Muscle of leg (tissue), 11 donors: Measurements from ENCODE around the gene TMEM9. TPM values are rescaled to one million over a fixed set of nuclear protein-coding genes. Genes with fewer than 3 reads are reported as not detected.
"Not testable (repeated sequence)": the region's sequence is repeated elsewhere in the genome, so short reads cannot be mapped to it uniquely, and the experiment has no call there.

ENCODE experiments used
- DNase-seq: peaks from one replicate; pipeline ENCODE4 v3.0.0; 2013
- H3K27ac ChIP-seq: one replicate; pipeline ENCODE4 v1.5.1; 2013; ENCODE audit warnings: mild to moderate bottlenecking, low read length, control low read depth
- H3K27me3 ChIP-seq: one replicate; pipeline ENCODE4 v1.6.1; 2013; ENCODE audit warnings: low read length; ENCODE audit not compliant: control insufficient read depth, insufficient read depth
- H3K36me3 ChIP-seq: one replicate; pipeline ENCODE4 v1.6.1; 2013; ENCODE audit warnings: low read length; ENCODE audit not compliant: control insufficient read depth, insufficient read depth
- H3K4me1 ChIP-seq: one replicate; pipeline ENCODE4 v1.6.1; 2013; ENCODE audit warnings: low read length; ENCODE audit not compliant: control insufficient read depth, insufficient read depth
- H3K4me3 ChIP-seq: one replicate; pipeline ENCODE4 v1.5.1; 2013; ENCODE audit warnings: low read length, control low read depth
- H3K9me3 ChIP-seq: replicated peaks from 2 replicates; pipeline ENCODE4 v1.6.1; 2013; ENCODE audit warnings: low read depth, low read length; ENCODE audit not compliant: control insufficient read depth
- WGBS: methylation state at CpG from one replicate; pipeline ENCODE4 v1.1.5; 2013; ENCODE audit warnings: missing lambda C conversion rate; ENCODE audit not compliant: insufficient coverage; 5-methylcytosine and 5-hydroxymethylcytosine counted together
- polyA plus RNA-seq, 8 donors: library from polyadenylated mRNA; unstranded; fragments of 120-200 nt; gene quantifications; one replicate each; pipeline versions ENCODE4 v1.2.1 to v1.2.3, GENCODE V29; 2013; ENCODE audit warnings: inconsistent platforms in 1 of 8, low replicate concordance in 1 of 8; ENCODE audit not compliant: insufficient read length in 8 of 8, insufficient read depth in 1 of 8
- total RNA-seq: library from RNA; stranded (reverse); fragments of 120-200 nt; gene quantifications from one replicate; pipeline ENCODE4 v1.2.4, GENCODE V29; 2013

The TMEM9 gene
- total and polyA plus RNA-seq, 9 donors: 50.3 to 83.1 (median 70.2) TPM

DNA sequence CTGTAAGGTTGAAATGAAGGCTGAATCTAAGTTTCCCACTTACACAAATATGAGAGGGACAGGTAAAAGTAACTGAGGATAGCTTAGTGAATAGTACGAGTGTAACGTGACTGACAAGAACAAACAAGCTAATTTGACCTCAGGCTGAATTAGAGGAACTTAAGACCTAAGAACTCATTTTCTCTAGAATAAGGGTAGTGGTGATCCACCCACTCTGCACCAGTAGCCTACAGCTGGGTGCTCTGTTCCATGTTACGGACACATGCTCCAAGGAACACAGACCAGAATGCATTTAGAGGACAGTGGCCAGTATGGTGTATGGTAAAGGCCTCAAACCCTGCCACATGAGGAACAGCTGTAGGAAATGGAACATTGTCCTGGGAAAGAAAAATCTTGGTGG, 14.9 kb upstream of the TMEM9 start:
- Histone ChIP-seq H3K36me3 (no peaks in the 10 kb centered on the region), H3K4me1 (peaks cover 23% of the 10 kb centered on the region), H3K4me3 (no peak overlapping the region), H3K9me3 (no peaks in the 10 kb centered on the region), H3K27ac (no peak overlapping the region), H3K27me3 (peaks cover 2% of the 10 kb centered on the region)
- 100% methylated on average over 1 of the region's 3 CpGs for WGBS
- DNase-seq: no peak

DNA sequence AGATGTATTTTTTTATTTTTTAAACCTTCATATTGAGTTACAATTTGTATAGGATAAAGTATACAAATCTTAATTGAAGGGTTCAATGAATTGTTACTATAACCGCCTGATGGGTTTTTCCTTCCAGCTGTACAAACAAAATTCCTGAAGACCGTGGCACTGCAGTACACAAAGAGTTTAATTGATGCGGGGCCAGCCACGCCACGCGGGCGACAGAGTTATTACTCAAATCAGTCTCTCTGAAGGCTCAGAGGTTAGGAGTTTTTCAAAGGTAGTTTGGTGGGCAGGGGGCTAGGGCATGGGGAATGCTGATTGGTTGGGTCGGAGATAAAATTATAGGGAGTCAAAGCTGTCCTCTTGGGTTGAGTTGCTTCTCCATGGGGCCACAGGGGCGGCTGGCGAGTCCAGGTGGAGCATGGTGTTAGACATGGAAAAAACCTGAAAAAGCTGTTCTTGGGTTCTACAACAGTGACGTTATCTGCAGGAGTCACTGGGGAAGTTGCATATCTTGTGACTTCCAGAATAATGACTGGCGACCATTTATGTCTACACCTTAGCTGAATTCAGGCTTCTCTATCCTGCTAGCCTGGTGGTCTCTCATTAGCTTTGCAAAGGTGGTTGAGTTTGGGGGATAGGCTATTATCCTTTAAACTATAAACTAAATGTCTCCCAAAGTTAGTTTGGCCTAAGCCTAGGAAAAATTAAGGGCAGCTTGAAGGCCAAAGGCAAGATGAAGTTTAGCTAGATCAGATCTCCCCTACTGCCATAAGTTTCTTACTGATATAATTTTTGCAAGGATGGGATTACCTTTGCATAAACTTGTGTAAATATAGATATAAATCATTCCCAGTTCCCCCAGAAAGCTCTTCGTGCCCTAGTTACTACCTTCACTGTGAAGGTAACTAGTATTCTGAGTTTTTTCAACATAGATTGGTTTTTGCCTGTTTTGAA, 13.0 kb upstream of the TMEM9 start:
- no peak overlapping the region for H3K4me3 ChIP-seq
- DNase-seq: no peak
- no peaks in the 10 kb centered on the region for H3K9me3 ChIP-seq
- peaks cover 13% of the 10 kb centered on the region for H3K4me1 ChIP-seq
- no peaks in the 10 kb centered on the region for H3K36me3 ChIP-seq
- no peak overlapping the region for H3K27ac ChIP-seq
- WGBS: 89% methylated on average over 10 of the region's 13 CpGs
- H3K27me3 ChIP-seq: peaks cover 2% of the 10 kb centered on the region

DNA sequence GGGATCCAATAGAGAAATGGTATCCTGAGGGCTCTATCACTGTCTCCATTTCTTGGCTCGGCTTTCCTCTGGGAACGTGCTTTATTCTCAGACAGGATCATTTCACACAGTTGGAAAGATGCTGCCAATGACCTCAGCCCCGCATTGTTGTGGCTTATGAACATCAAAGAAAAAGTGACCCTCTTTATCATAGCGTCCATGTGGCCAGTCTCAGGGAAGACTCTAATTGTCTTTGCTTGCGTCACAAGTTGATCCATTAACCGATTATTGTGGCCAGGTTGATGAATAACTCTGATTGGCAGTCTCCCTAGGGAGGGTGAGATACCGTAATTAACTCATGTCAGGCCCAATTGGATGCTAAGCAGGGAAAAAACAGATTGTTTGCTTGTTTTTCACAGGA, 10.4 kb upstream of the TMEM9 start:
- WGBS: 43% methylated on average over 6 of the region's 7 CpGs
- no peaks in the 10 kb centered on the region for H3K9me3 ChIP-seq
- H3K36me3 ChIP-seq: no peaks in the 10 kb centered on the region
- no peak overlapping the region for H3K4me3 ChIP-seq
- DNase-seq: no peak
- H3K27ac ChIP-seq: no peak overlapping the region
- peaks cover 2% of the 10 kb centered on the region for H3K27me3 ChIP-seq
- no peaks in the 10 kb centered on the region for H3K4me1 ChIP-seq

DNA sequence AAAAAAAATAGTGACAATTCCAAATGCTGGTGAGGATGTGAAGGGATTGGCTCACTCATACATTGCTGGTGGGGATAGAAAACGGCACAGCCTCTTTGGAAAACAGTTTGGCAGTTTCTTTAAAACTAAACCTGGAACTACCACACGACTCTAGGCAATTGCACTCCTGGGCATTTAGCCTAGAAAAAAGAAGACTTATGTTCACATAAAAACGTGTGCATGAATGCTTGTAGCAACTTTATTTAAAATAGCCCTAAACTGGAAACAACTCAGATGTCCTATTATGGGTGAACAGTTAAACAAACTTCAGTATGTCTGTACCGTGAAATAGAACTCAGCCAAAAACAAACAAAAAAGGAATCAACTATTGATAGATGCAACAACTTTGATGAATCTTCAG, 9.4 kb upstream of the TMEM9 start:
- Histone ChIP-seq H3K4me1 (no peaks in the 10 kb centered on the region), H3K36me3 (no peaks in the 10 kb centered on the region), H3K27ac (no peak overlapping the region), H3K27me3 (peaks cover 2% of the 10 kb centered on the region), H3K9me3 (no peaks in the 10 kb centered on the region), H3K4me3 (no peak overlapping the region)
- peak; percentile 29 for DNase-seq
- WGBS: no CpG with 5 or more reads among the region's 4 CpGs

DNA sequence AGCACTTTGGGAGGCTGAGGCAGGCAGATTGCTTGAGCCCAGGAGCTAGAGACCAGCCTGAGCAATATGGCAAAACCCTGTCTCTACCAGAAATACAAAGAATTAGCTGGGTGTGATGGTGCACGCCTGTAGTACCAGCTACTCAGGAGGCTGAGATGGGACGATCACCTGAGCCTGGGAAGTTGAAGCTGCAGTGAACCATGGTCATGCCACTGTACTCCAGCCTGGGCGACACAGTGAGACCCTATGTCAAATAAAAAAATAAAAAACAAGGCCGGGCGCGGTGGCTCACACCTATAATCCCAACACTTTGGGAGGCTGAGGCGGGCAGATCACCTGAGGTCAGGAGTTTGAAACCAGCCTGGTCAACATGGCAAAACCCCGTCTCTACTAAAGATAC, 8.8 kb upstream of the TMEM9 start:
- not testable (repeated sequence) for H3K9me3 ChIP-seq, H3K4me3 ChIP-seq, DNase-seq, H3K4me1 ChIP-seq, H3K27me3 ChIP-seq, H3K27ac ChIP-seq, H3K36me3 ChIP-seq
- 87% methylated on average over 6 of the region's 8 CpGs for WGBS

DNA sequence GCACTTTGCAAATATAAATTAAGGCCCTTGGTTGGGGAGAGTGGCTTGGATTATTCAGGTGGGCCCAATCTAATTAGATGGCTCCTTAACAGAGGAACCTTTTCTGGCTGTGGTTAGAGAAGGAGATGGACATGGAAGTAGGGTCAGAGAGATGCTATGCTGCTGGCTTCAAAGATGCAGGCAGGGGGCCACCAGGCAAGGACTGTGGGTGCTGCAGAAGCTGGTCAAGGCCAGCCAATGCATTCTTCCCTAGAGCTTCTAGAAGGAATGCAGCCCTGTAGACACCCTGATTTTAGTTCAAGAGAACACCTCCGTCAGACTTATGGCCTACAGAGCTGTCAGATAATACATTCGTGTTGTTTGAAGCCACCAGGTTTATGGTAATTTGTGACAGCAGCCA, 3.7 kb upstream of the TMEM9 start:
- no peak overlapping the region for H3K27ac ChIP-seq
- WGBS: 95% methylated on average over 2 of the region's 2 CpGs
- H3K36me3 ChIP-seq: no peaks in the 10 kb centered on the region
- H3K9me3 ChIP-seq: no peaks in the 10 kb centered on the region
- no peak overlapping the region for H3K4me3 ChIP-seq
- no peak for DNase-seq
- peaks cover 11% of the 10 kb centered on the region for H3K4me1 ChIP-seq
- H3K27me3 ChIP-seq: no peaks in the 10 kb centered on the region

DNA sequence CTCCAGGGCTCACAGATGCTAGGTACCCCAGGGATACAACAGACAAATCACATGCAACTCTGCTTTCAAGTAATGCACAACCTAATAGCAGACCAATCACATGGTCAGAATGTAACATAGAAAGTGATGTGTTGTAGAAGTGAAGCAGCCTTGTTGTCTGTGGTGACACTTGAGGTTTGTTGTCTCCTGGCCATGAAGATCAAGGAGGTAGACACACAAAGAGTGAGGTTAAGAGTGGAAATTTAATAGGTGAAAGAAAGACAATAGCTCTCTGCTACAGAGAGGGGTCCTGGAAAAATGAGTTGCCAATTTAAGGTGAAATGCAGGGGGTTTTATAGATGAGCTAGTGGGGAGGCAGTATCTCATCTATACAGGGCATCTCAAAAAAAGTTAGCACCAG, 2.5 kb upstream of the TMEM9 start:
- Histone ChIP-seq H3K27ac (no peak overlapping the region), H3K27me3 (no peaks in the 10 kb centered on the region), H3K4me3 (no peak overlapping the region), H3K36me3 (peaks cover 4% of the 10 kb centered on the region), H3K9me3 (no peaks in the 10 kb centered on the region), H3K4me1 (peaks cover 11% of the 10 kb centered on the region)
- no peak for DNase-seq

DNA sequence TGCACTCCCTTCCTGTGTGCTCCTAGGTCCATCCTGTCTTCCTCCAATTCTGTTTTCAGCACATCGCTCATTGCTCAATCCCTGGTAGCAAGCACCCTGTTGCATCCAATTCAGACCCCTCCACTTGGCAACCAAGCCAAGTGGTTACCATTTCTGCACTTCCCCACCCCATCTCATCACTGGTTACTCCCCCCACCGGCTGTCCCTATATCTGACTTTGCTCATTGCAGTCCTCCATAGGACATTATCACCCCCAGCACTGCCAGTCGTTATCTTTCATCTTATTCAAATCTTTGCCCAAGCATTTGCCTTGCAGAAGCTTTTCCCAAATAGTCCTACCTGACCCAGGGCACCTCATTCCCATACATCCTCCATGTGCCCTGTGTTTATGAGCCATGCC, 2.1 kb upstream of the TMEM9 start:
- 85% methylated on average over 2 of the region's 3 CpGs for WGBS

DNA sequence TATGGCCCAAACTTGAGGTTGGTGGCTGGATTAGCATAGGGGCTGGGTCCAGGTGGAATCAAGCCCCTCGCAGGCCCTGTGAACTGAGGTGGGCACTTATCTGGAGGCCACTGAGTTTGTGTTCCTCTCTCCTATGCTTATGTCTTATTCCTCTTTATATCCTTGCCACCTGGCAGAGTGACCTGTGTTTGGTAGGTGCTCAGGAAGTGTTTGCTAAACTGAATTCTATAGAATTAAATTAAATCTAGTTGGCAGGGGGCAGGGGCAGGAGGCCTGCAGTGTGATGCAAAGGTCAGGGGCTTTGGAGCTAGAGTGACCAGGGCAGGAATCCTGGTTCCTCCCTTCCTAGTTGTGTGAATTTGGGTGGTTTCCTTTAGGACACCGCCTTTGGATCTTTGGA, 1.1 kb upstream of the TMEM9 start:
- H3K4me3 ChIP-seq: no peak overlapping the region
- no CpG with 5 or more reads among the region's 2 CpGs for WGBS

More for the DNA sequence above, 2.1 kb upstream of the TMEM9 start:
- no peak for DNase-seq
- Histone ChIP-seq H3K27ac (no peak overlapping the region), H3K9me3 (no peaks in the 10 kb centered on the region), H3K4me3 (no peak overlapping the region), H3K4me1 (peaks cover 11% of the 10 kb centered on the region), H3K27me3 (no peaks in the 10 kb centered on the region), H3K36me3 (peaks cover 8% of the 10 kb centered on the region)

DNA sequence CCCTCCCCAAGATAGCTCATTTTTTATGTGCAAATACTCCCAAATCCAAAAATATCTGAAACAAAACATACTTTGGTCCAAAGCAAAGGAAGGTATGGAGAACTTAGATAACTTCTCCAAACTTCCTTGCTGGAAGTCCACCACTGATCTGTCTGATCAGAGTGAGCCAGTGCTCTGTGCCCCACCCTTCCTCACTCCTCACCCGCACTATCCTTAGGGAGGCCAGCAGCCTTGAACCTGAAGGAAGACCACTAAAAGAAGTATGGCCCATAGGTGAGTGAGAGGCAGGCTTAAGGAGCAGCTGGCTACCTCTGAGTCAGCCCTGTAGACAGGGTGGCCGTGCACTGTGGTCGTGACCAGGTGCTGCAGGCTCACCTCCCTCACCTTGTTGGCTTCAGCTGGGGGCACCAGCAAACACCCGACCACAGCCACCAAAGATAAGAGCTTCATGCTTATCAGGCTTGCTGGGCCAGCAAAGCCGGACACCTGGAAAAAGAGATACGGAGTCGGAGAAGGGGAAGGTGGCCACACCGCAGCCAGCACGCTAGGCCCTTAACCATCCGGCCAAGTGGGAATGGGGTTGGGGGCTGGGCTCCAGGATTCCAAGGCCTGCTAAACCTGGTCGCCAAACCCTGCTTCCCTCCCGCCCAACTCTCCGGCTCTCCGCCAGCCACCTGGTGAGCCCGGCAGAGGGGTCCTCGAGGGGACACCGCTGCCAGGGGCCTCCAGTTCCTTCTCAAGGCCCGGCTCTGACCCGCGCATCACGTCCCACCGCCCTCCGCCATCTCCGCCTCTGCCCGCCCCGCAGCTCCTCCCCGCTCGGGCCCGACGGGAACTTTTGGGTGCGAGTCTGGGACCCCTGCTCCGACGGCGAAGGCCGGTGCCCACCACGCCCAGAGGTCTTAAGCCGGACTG, 543 bp downstream of the TMEM9 start:
- WGBS: 0% methylated on average over 28 of the region's 37 CpGs
- H3K27me3 ChIP-seq: no peaks in the 10 kb centered on the region

More for the DNA sequence above, 1.1 kb upstream of the TMEM9 start:
- no peaks in the 10 kb centered on the region for H3K9me3 ChIP-seq
- no peaks in the 10 kb centered on the region for H3K27me3 ChIP-seq
- peaks cover 17% of the 10 kb centered on the region for H3K36me3 ChIP-seq
- no peak overlapping the region for H3K27ac ChIP-seq
- DNase-seq: no peak
- H3K4me1 ChIP-seq: peaks cover 11% of the 10 kb centered on the region

More for the DNA sequence above, 543 bp downstream of the TMEM9 start:
- peak overlapping the region; percentile 44 for H3K27ac ChIP-seq
- no peaks in the 10 kb centered on the region for H3K9me3 ChIP-seq
- peaks cover 11% of the 10 kb centered on the region for H3K4me1 ChIP-seq
- H3K36me3 ChIP-seq: peaks cover 31% of the 10 kb centered on the region
- peak overlapping the region; percentile 86 for H3K4me3 ChIP-seq
- no peak for DNase-seq
